ENCODE data around the gene TADA2A. TPM values are rescaled to one million over a fixed set of nuclear protein-coding genes. Genes with fewer than 3 reads are reported as not detected.

TADA2A gene
- total RNA-seq, 4 donors from 2014 or later = 6.7 to 8.9 (median 7.6) TPM

- Histone ChIP-seq H3K9me3 (no peaks in the 10 kb centered on the region), H3K27ac (no peak overlapping the region), H3K36me3 (no peaks in the 10 kb centered on the region), H3K4me1 (peaks cover 0 to 5% (median 0%) of the 10 kb centered on the region in 3 donors), H3K27me3 (no peaks in the 10 kb centered on the region), H3K4me3 (no peak overlapping the region)
- DNase-seq = no peak
- no peak for TF ChIP-seq POLR2A (IDR thresholded peaks at IDR 0.05)
- TF ChIP-seq CTCF (IDR thresholded peaks at IDR 0.05) = peak; percentile 85 to 99 (median 95)
- intact Hi-C loops (cut with DNase I) = no loop called here
- 0 to 11% methylated on average over 4 of the region's 4 CpGs for WGBS, 2 donors
Measured at GRCh38 chr17:37373530-37374159, 33.0 kb upstream of the TADA2A start.

GRCh38 chr17:37375706-37376105 is 31.0 kb upstream of the TADA2A start, which contains the start of gene C17orf78:
Gene C17orf78 (plus strand): TSS chr17:37375985. CDS start chr17:37376093, 108 bp downstream.
- Histone ChIP-seq H3K4me1 (peaks cover 0 to 5% (median 0%) of the 10 kb centered on the region in 3 donors), H3K9me3 (no peaks in the 10 kb centered on the region), H3K36me3 (no peaks in the 10 kb centered on the region), H3K27ac (no peak within 1 kb of the TSS), H3K4me3 (no peak within 1 kb of the TSS), H3K27me3 (no peaks in the 10 kb centered on the region)
- no peak for DNase-seq
- WGBS, 2 donors = 90 to 99% methylated on average over 7 of the region's 7 CpGs
- TF ChIP-seq CTCF (IDR thresholded peaks at IDR 0.05) (no peak), POLR2A (IDR thresholded peaks at IDR 0.05) (no peak)
- intact Hi-C loops (cut with DNase I) = no loop called here

GRCh38 chr17:37382056-37382455 is 24.6 kb upstream of the TADA2A start:
- intact Hi-C loops (cut with DNase I) = no loop called here
- 100% methylated on average over 1 of the region's 1 CpG; no CpG with 5 or more reads in 1 of the 2 donors for WGBS, 2 donors
- TF ChIP-seq POLR2A (IDR thresholded peaks at IDR 0.05) (no peak), CTCF (IDR thresholded peaks at IDR 0.05) (no peak)

GRCh38 chr17:37384560-37385149 is 22.0 kb upstream of the TADA2A start:
- intact Hi-C loops (cut with DNase I) = no loop called here
- Histone ChIP-seq H3K27me3 (no peaks in the 10 kb centered on the region), H3K9me3 (no peaks in the 10 kb centered on the region), H3K4me3 (no peak overlapping the region), H3K27ac (no peak overlapping the region), H3K36me3 (no peaks in the 10 kb centered on the region), H3K4me1 (no peaks in the 10 kb centered on the region)
- TF ChIP-seq POLR2A (IDR thresholded peaks at IDR 0.05) (no peak), CTCF (IDR thresholded peaks at IDR 0.05) (no peak)
- WGBS, 2 donors = 58 to 59% methylated on average over 3 of the region's 3 CpGs
- DNase-seq = no peak

More at GRCh38 chr17:37382056-37382455, 24.6 kb upstream of the TADA2A start:
- no peak for DNase-seq
- no peaks in the 10 kb centered on the region for H3K36me3 ChIP-seq
- H3K4me1 ChIP-seq = no peaks in the 10 kb centered on the region
- H3K27me3 ChIP-seq = no peaks in the 10 kb centered on the region
- no peaks in the 10 kb centered on the region for H3K9me3 ChIP-seq
- H3K27ac ChIP-seq = no peak overlapping the region
- H3K4me3 ChIP-seq = no peak overlapping the region

- no peak overlapping the region for H3K4me3 ChIP-seq
- no peaks in the 10 kb centered on the region for H3K4me1 ChIP-seq
- no peaks in the 10 kb centered on the region for H3K36me3 ChIP-seq
- H3K27ac ChIP-seq = no peak overlapping the region
- intact Hi-C loops (cut with DNase I) = no loop called here
- no peaks in the 10 kb centered on the region for H3K9me3 ChIP-seq
- DNase-seq = no peak
- TF ChIP-seq CTCF (IDR thresholded peaks at IDR 0.05) (no peak), POLR2A (IDR thresholded peaks at IDR 0.05) (no peak)
- no peaks in the 10 kb centered on the region for H3K27me3 ChIP-seq
Measured at GRCh38 chr17:37385474-37385990, 21.2 kb upstream of the TADA2A start.
